Sigmoid colon (tissue), 7 donors: ENCODE data around the gene GSX1. TPM values are rescaled to one million over a fixed set of nuclear protein-coding genes. Genes with fewer than 3 reads are reported as not detected.

ENCODE experiments used
- DNase-seq: peaks from one replicate; pipeline ENCODE4 v3.0.0-alpha.2; 2019
- H3K27ac ChIP-seq, 4 donors: fragments of 200-600 bp; sonication (generic); one replicate each; pipeline ENCODE4 v1.5.1; 2016 to 2019; ENCODE audit warnings: mild to moderate bottlenecking in 1 of 4
- H3K27me3 ChIP-seq, 3 donors: fragments of 200-600 bp; sonication (generic); one replicate each; pipeline ENCODE4 v1.5.1; 2019; ENCODE audit warnings: mild to moderate bottlenecking in 1 of 3
- H3K36me3 ChIP-seq, 4 donors: fragments of 200-600 bp; sonication (generic); one replicate each; pipeline ENCODE4 v1.5.1; 2016 to 2019
- H3K4me1 ChIP-seq, 4 donors: fragments of 200-600 bp; sonication (generic); one replicate each; pipeline ENCODE4 v1.5.1; 2017 to 2019
- H3K4me3 ChIP-seq, 4 donors: fragments of 200-600 bp; sonication (generic); one replicate each; pipeline ENCODE4 v1.5.1; 2017 to 2019; ENCODE audit warnings: mild to moderate bottlenecking in 2 of 4, moderate library complexity in 1 of 4
- H3K9me3 ChIP-seq, 4 donors: fragments of 200-600 bp in 3 of 4; sonication (generic) in 3 of 4; one replicate each; pipeline versions ENCODE4 v1.5.1 to v1.6.1; 2013 to 2019
- CTCF ChIP-seq, 4 experiments: fragments of 450-650 bp in 3 of 4; fragments of 200-600 bp in 1 of 4; IDR thresholded peaks; one replicate each; pipeline ENCODE4 v1.5.1; 2016 to 2019; ENCODE audit warnings: antibody characterized with exemption in 4 of 4, mild to moderate bottlenecking in 3 of 4, moderate library complexity in 2 of 4
- EP300 ChIP-seq, 4 donors: sonication (generic); formaldehyde crosslinking; IDR thresholded peaks; one replicate each; pipeline ENCODE4 v1.6.1; 2017; ENCODE audit warnings: antibody characterized with exemption in 4 of 4
- POLR2A ChIP-seq, 2 donors: fragments of 450-650 bp; IDR thresholded peaks; one replicate each; pipeline ENCODE4 v1.6.1; 2016; ENCODE audit warnings: antibody characterized with exemption in 2 of 2, mild to moderate bottlenecking in 2 of 2, moderate library complexity in 2 of 2
- POLR2AphosphoS5 ChIP-seq, 4 donors: sonication (generic); formaldehyde crosslinking; IDR thresholded peaks; one replicate each; pipeline ENCODE4 v1.6.1; 2017; ENCODE audit warnings: antibody characterized with exemption in 4 of 4
- WGBS, 2 donors: extraction: QIAGEN DNeasy Blood & Tissue Kit; methylation state at CpG; one replicate each; pipeline ENCODE4 v1.1.7; 2013; 5-methylcytosine and 5-hydroxymethylcytosine counted together
- intact Hi-C: fragments of 100-400 bp; cut with DNase I; formaldehyde crosslinking; loops from one replicate; pipeline ENCODE4 v1.15.1; 2023
- polyA plus RNA-seq, 3 donors: library from polyadenylated mRNA; stranded (reverse); fragments of 200-250 nt; gene quantifications; one replicate each; pipeline ENCODE4 v1.2.3, GENCODE V29; 2013
- total RNA-seq, 4 donors: library from RNA; depleted of rRNA; stranded (reverse); fragments of >200 nt; gene quantifications; one replicate each; pipeline ENCODE4 v1.1.0, GENCODE V29; 2016
- donor health status: healthy with polysubstance abuse.
- donor health status: Bipolar disorder and iron deficiency.
- donor health status: healthy.

Gene GSX1
- total and polyA plus RNA-seq, 7 donors: not detected

DNA sequence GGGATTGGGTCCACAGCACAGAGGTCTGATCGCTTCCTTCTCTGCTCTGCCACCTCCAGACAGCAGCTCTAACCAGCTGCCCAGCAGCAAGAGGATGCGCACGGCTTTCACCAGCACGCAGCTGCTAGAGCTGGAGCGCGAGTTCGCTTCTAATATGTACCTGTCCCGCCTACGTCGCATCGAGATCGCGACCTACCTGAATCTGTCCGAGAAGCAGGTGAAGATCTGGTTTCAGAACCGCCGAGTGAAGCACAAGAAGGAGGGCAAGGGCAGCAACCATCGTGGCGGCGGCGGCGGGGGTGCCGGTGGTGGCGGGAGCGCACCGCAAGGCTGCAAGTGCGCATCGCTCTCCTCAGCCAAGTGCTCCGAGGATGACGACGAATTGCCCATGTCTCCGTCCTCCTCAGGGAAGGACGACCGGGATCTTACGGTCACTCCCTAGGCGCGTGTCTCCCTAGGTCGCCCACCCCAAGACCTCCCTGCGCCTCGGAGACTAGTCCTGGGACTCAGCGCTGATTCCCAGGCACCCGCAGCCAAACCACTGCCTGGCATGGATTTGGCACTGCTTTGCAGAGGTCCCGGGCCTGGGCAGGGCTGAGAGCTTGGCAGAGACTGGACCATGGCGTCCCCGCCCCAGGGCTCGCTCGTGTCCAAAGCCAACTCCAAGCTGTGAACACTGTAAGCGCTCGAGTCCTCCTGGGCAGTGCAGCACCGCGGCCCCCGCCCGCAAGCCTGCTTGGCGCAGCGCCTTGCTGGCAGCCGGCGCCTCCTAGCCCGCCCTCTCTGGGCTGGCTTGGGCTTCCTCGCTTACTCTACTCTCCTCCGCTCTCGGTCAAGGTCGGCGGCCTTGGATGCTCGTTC, 1.5 kb downstream of the GSX1 start:
- Histone ChIP-seq H3K27me3 (peaks cover 67 to 100% (median 98%) of the 10 kb centered on the region in 3 donors), H3K4me3 (no peak overlapping the region)
- WGBS, 2 donors: 9 to 21% methylated on average over 63 of the region's 63 CpGs

GRCh38 chr13:27794368-27794691, 2.0 kb downstream of the GSX1 start:
- Histone ChIP-seq H3K36me3 (no peaks in the 10 kb centered on the region), H3K9me3 (no peaks in the 10 kb centered on the region), H3K4me3 (no peak overlapping the region), H3K27ac (no peak overlapping the region), H3K27me3 (peaks cover 63 to 100% (median 98%) of the 10 kb centered on the region in 3 donors), H3K4me1 (peaks cover 0 to 46% (median 41%) of the 10 kb centered on the region in 4 donors)
- 8 to 25% methylated on average over 11 of the region's 11 CpGs for WGBS, 2 donors
- TF ChIP-seq CTCF (IDR thresholded peaks at IDR 0.05) (no peak), POLR2A (IDR thresholded peaks at IDR 0.05) (no peak), EP300 (IDR thresholded peaks at IDR 0.05) (no peak), POLR2AphosphoS5 (IDR thresholded peaks at IDR 0.05) (no peak)
- no peak for DNase-seq
- intact Hi-C loops: no loop called here

More for the DNA sequence above, 1.5 kb downstream of the GSX1 start:
- DNase-seq: no peak
- Histone ChIP-seq H3K27ac (no peak overlapping the region), H3K9me3 (no peaks in the 10 kb centered on the region), H3K4me1 (peaks cover 0 to 46% (median 42%) of the 10 kb centered on the region in 4 donors), H3K36me3 (no peaks in the 10 kb centered on the region)
- TF ChIP-seq POLR2A (IDR thresholded peaks at IDR 0.05): no peak
- TF ChIP-seq CTCF (IDR thresholded peaks at IDR 0.05): no peak
- no peak for TF ChIP-seq EP300 (IDR thresholded peaks at IDR 0.05)
- no peak for TF ChIP-seq POLR2AphosphoS5 (IDR thresholded peaks at IDR 0.05)
- intact Hi-C loops: no loop called here

DNA sequence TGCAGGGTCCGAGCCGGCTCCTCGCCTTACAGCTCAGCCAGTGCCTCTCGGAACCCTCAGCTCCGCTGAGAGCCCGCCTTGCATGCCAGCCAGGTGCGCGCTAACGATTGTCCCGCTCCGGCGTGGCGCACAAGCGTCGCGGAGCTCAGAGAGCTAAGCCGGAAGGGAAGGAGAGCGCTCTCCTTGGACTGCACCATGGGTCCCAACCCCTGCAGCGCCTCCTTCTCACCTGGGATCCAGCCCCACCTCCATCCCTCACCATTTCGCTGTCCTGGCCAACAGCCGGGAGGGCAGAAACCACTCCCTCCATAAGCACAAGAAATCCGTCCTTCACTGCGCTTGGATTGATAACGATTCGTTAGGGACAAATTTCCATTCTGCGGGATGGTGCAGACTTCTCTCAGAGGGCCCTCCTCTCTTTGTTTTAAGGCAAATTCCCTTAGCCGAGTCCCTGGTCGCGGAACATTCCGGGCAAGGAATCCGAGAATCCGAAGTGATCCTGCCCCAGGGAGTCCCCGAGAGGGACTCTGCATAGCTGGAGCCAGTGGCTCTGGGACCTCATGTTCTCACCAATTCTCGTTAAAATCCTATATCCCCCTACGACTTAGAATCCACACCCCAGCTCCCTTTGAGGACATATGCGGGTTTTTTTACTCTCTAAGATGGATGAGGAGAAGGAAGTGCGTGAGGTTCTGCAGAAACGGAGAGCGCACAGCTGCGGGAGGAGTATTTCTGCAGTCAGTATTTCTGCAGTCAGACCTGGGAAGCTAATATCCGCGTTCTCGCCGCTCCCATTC, 2.8 kb downstream of the GSX1 start:
- intact Hi-C loops: no loop called here
- TF ChIP-seq POLR2AphosphoS5 (IDR thresholded peaks at IDR 0.05): no peak
- TF ChIP-seq EP300 (IDR thresholded peaks at IDR 0.05): no peak
- no peak for TF ChIP-seq CTCF (IDR thresholded peaks at IDR 0.05)
- no peak for TF ChIP-seq POLR2A (IDR thresholded peaks at IDR 0.05)
- H3K4me1 ChIP-seq: peaks cover 0 to 38% (median 33%) of the 10 kb centered on the region in 4 donors
- H3K27me3 ChIP-seq: peaks cover 56 to 100% (median 97%) of the 10 kb centered on the region in 3 donors
- no peak for DNase-seq
- H3K36me3 ChIP-seq: no peaks in the 10 kb centered on the region
- H3K9me3 ChIP-seq: no peaks in the 10 kb centered on the region
- no peak overlapping the region for H3K4me3 ChIP-seq
- 7 to 18% methylated on average over 44 of the region's 44 CpGs for WGBS, 2 donors
- no peak overlapping the region for H3K27ac ChIP-seq

GRCh38 chr13:27795718-27796019, 3.4 kb downstream of the GSX1 start:
- intact Hi-C loops: no loop called here
- WGBS, 2 donors: 4 to 11% methylated on average over 6 of the region's 6 CpGs
- TF ChIP-seq EP300 (IDR thresholded peaks at IDR 0.05): no peak
- no peak for TF ChIP-seq CTCF (IDR thresholded peaks at IDR 0.05)
- peaks cover 50 to 100% (median 94%) of the 10 kb centered on the region in 3 donors for H3K27me3 ChIP-seq
- no peak overlapping the region for H3K4me3 ChIP-seq
- no peak overlapping the region for H3K27ac ChIP-seq
- no peaks in the 10 kb centered on the region for H3K36me3 ChIP-seq
- H3K9me3 ChIP-seq: no peaks in the 10 kb centered on the region
- DNase-seq: no peak
- H3K4me1 ChIP-seq: peaks cover 0 to 33% (median 27%) of the 10 kb centered on the region in 4 donors
